Fibroblast of villous mesenchyme (primary cell): ENCODE data around the gene THTPA. TPM values are rescaled to one million over a fixed set of nuclear protein-coding genes. Genes with fewer than 3 reads are reported as not detected.

Source experiments
- DNase-seq: peaks from one replicate; pipeline ENCODE4 v3.0.0-alpha.2; 2010; ENCODE audit warnings: low read depth
- H3K4me3 ChIP-seq: 2 replicates; pipeline ENCODE4 v1.5.1; 2011; ENCODE audit warnings: low read depth, mild to moderate bottlenecking, low read length
- CTCF ChIP-seq: IDR thresholded peaks from 2 replicates; pipeline ENCODE4 v1.5.1; 2012; ENCODE audit warnings: low read depth, mild to moderate bottlenecking, low read length; ENCODE audit not compliant: insufficient read depth
- total RNA-seq: library from RNA; depleted of rRNA; stranded (reverse); fragments of >200 nt; gene quantifications from 2 replicates; pipeline ENCODE4 v1.2.3, GENCODE V29; 2012

The THTPA gene
- total RNA-seq, 1 donor = 15.5 TPM

GRCh38 chr14:23555533-23555881 is 564 bp upstream of the THTPA start:
- H3K4me3 ChIP-seq = peak overlapping the region; percentile 91
- no peak for TF ChIP-seq CTCF
- DNase-seq = no peak

GRCh38 chr14:23556700-23557440 is 799 bp downstream of the THTPA start:
- H3K4me3 ChIP-seq = peak overlapping the region; percentile 91
- no peak for DNase-seq
- no peak for TF ChIP-seq CTCF

GRCh38 chr14:23557521-23557920 is 1.4 kb downstream of the THTPA start:
- H3K4me3 ChIP-seq = no peak overlapping the region
- no peak for TF ChIP-seq CTCF

GRCh38 chr14:23557946-23558345 is 1.9 kb downstream of the THTPA start:
- no peak for DNase-seq
- H3K4me3 ChIP-seq = no peak overlapping the region
- no peak for TF ChIP-seq CTCF

More at GRCh38 chr14:23557521-23557920, 1.4 kb downstream of the THTPA start:
- no peak for DNase-seq

- no peak overlapping the region for H3K4me3 ChIP-seq
- DNase-seq = no peak
- TF ChIP-seq CTCF = no peak
Measured at GRCh38 chr14:23558346-23559009, 2.4 kb downstream of the THTPA start.

- DNase-seq = peak; percentile 49
- no peak overlapping the region for H3K4me3 ChIP-seq
- TF ChIP-seq CTCF = peak; percentile 93
Measured at GRCh38 chr14:23559010-23559925, 3.2 kb downstream of the THTPA start.
